Mesenchymal stem cell (in vitro differentiated cells and primary cell): ENCODE data around the gene ZNF185.

Experiments
- DNase-seq: peaks from one replicate; pipeline ENCODE4 v3.0.0-alpha.2; 2013
- H2AFZ ChIP-seq: one replicate; pipeline ENCODE4 v1.6.1; 2013; ENCODE audit warnings: low read depth, mild to moderate bottlenecking, control low read depth, inconsistent platforms, low read length, moderate library complexity
- H2AK5ac ChIP-seq: 2 replicates; pipeline ENCODE4 v1.6.1; 2013; ENCODE audit warnings: low read length, moderate library complexity, mild to moderate bottlenecking, inconsistent platforms; ENCODE audit not compliant: severe bottlenecking
- H2BK120ac ChIP-seq: one replicate; pipeline ENCODE4 v1.6.1; 2013; ENCODE audit warnings: low read depth, mild to moderate bottlenecking, inconsistent platforms, low read length, moderate library complexity
- H2BK12ac ChIP-seq, 2 experiments: one replicate each; pipeline ENCODE4 v1.6.1; 2013; ENCODE audit warnings: inconsistent platforms in 2 of 2, low read length in 2 of 2, mild to moderate bottlenecking in 2 of 2, moderate library complexity in 2 of 2, control low read depth in 1 of 2
- H2BK15ac ChIP-seq: one replicate; pipeline ENCODE4 v1.6.1; 2013; ENCODE audit warnings: mild to moderate bottlenecking, low read depth, inconsistent platforms; ENCODE audit not compliant: poor library complexity, severe bottlenecking
- H2BK5ac ChIP-seq: 2 replicates; pipeline ENCODE4 v1.6.1; 2013; ENCODE audit warnings: low read depth, mild to moderate bottlenecking, low read length, control low read depth, inconsistent platforms; ENCODE audit not compliant: poor library complexity, severe bottlenecking
- H3K14ac ChIP-seq, 2 experiments: one replicate each; pipeline ENCODE4 v1.6.1; 2013; ENCODE audit warnings: inconsistent platforms in 2 of 2, low read length in 2 of 2, control low read depth in 1 of 2, mild to moderate bottlenecking in 1 of 2, moderate library complexity in 1 of 2
- H3K18ac ChIP-seq, 2 experiments: one replicate each; pipeline ENCODE4 v1.6.1; 2013; ENCODE audit warnings: inconsistent platforms in 2 of 2, low read length in 2 of 2, control low read depth in 1 of 2, low read depth in 1 of 2, mild to moderate bottlenecking in 1 of 2
- H3K23ac ChIP-seq, 2 experiments: one replicate each; pipeline ENCODE4 v1.6.1; 2013; ENCODE audit warnings: inconsistent platforms in 2 of 2, low read length in 2 of 2, mild to moderate bottlenecking in 2 of 2, moderate library complexity in 2 of 2, control low read depth in 1 of 2
- H3K27ac ChIP-seq: 2 replicates; pipeline ENCODE4 v1.5.1; 2013; ENCODE audit warnings: mild to moderate bottlenecking, moderate library complexity, low read length, control low read depth, inconsistent platforms; ENCODE audit not compliant: poor library complexity, severe bottlenecking
- H3K27me3 ChIP-seq, 2 experiments: 2 replicates each; pipeline versions ENCODE4 v1.6.1 to v1.7.0; 2013; ENCODE audit warnings: low read length in 2 of 2, mild to moderate bottlenecking in 2 of 2, moderate library complexity in 2 of 2, control low read depth in 1 of 2, inconsistent platforms in 1 of 2; ENCODE audit not compliant: control insufficient read depth in 1 of 2, insufficient read depth in 1 of 2
- H3K36me3 ChIP-seq, 2 experiments: 2 replicates each; pipeline versions ENCODE4 v1.6.1 to v1.7.0; 2013; ENCODE audit warnings: low read length in 2 of 2, control low read depth in 1 of 2, inconsistent platforms in 1 of 2, low read depth in 1 of 2, mild to moderate bottlenecking in 1 of 2; ENCODE audit not compliant: insufficient read depth in 2 of 2, control insufficient read depth in 1 of 2
- H3K4ac ChIP-seq, 2 experiments: one replicate each; pipeline ENCODE4 v1.6.1; 2013; ENCODE audit warnings: inconsistent platforms in 2 of 2, low read length in 2 of 2, mild to moderate bottlenecking in 2 of 2, moderate library complexity in 2 of 2, control low read depth in 1 of 2, low read depth in 1 of 2
- H3K4me1 ChIP-seq: 2 replicates; pipeline ENCODE4 v1.6.1; 2013; ENCODE audit warnings: low read depth, low read length, control low read depth; ENCODE audit not compliant: control insufficient read depth, insufficient read depth
- H3K4me2 ChIP-seq: 2 replicates; pipeline ENCODE4 v1.6.1; 2013; ENCODE audit warnings: low read length, mild to moderate bottlenecking, inconsistent platforms; ENCODE audit not compliant: poor library complexity, severe bottlenecking
- H3K4me3 ChIP-seq, 2 experiments: 2 replicates each; pipeline versions ENCODE4 v1.5.1 to v1.7.0; 2013; ENCODE audit warnings: low read length in 2 of 2, mild to moderate bottlenecking in 2 of 2, control low read depth in 1 of 2, low read depth in 1 of 2; ENCODE audit not compliant: insufficient read depth in 1 of 2
- H3K79me1 ChIP-seq: replicated peaks from 2 replicates; pipeline ENCODE4 v1.6.1; 2013; ENCODE audit warnings: mild to moderate bottlenecking, control low read depth, low read length, inconsistent platforms; ENCODE audit not compliant: poor library complexity, severe bottlenecking
- H3K9ac ChIP-seq: 2 replicates; pipeline ENCODE4 v1.7.0; 2013; ENCODE audit warnings: mild to moderate bottlenecking, low read length, moderate library complexity
- H3K9me3 ChIP-seq: 2 replicates; pipeline ENCODE4 v1.7.0; 2013; ENCODE audit warnings: mild to moderate bottlenecking, low read length; ENCODE audit not compliant: control insufficient read depth
- H4K8ac ChIP-seq: one replicate; pipeline ENCODE4 v1.6.1; 2013; ENCODE audit warnings: inconsistent platforms, mild to moderate bottlenecking, low read length, moderate library complexity
- H4K91ac ChIP-seq: one replicate; pipeline ENCODE4 v1.6.1; 2013; ENCODE audit warnings: mild to moderate bottlenecking, low read length, inconsistent platforms
- WGBS: methylation state at CpG from one replicate; pipeline ENCODE4 v1.1.7; 2013; ENCODE audit warnings: mixed read lengths; 5-methylcytosine and 5-hydroxymethylcytosine counted together

ZNF185 gene

GRCh38 chrX:152903589-152903988, 5.7 kb downstream of the ZNF185 start:
- no CpG with 5 or more reads among the region's 9 CpGs for WGBS
- Histone ChIP-seq H3K18ac (peak overlapping the region in 1 of 2 experiments; percentile 33), H3K4ac (no peak overlapping the region), H4K8ac (no peak overlapping the region), H2BK12ac (no peak overlapping the region), H3K9ac (no peak overlapping the region), H3K4me2 (no peak overlapping the region), H3K36me3 (peaks cover 0 to 4% of the 10 kb centered on the region in 2 experiments), H3K9me3 (no peaks in the 10 kb centered on the region), H2AFZ (no peak overlapping the region), H3K27me3 (peaks cover 0 to 66% of the 10 kb centered on the region in 2 experiments), H2AK5ac (no peak overlapping the region), H4K91ac (no peak overlapping the region), H3K79me1 (peaks cover 5% of the 10 kb centered on the region), H3K23ac (no peak overlapping the region), H2BK5ac (no peak overlapping the region), H3K14ac (no peak overlapping the region), H3K4me1 (peaks cover 38% of the 10 kb centered on the region), H3K4me3 (no peak overlapping the region), H3K27ac (no peak overlapping the region), H2BK15ac (no peak overlapping the region), H2BK120ac (no peak overlapping the region)
- no peak for DNase-seq

- 22% methylated on average over 15 of the region's 20 CpGs for WGBS
- H3K9ac ChIP-seq: no peak overlapping the region
- H2BK5ac ChIP-seq: no peak overlapping the region
- no peak overlapping the region for H2AFZ ChIP-seq
- no peak overlapping the region for H3K4ac ChIP-seq
- H3K4me1 ChIP-seq: peaks cover 32% of the 10 kb centered on the region
- H3K4me2 ChIP-seq: peak overlapping the region; percentile 39
- peak overlapping the region in 1 of 2 experiments; percentile 54 for H2BK12ac ChIP-seq
- H3K18ac ChIP-seq: peak overlapping the region; percentile 21 to 49
- peaks cover 0 to 57% of the 10 kb centered on the region in 2 experiments for H3K27me3 ChIP-seq
- H3K79me1 ChIP-seq: peaks cover 5% of the 10 kb centered on the region
- peak overlapping the region; percentile 19 for H2BK120ac ChIP-seq
- peak overlapping the region in 1 of 2 experiments; percentile 28 for H3K14ac ChIP-seq
- peak overlapping the region; percentile 77 for H4K8ac ChIP-seq
- no peak overlapping the region for H3K27ac ChIP-seq
- peak; percentile 74 for DNase-seq
- H2AK5ac ChIP-seq: no peak overlapping the region
- no peak overlapping the region for H3K4me3 ChIP-seq
- peak overlapping the region; percentile 39 for H4K91ac ChIP-seq
- no peak overlapping the region for H3K23ac ChIP-seq
- no peaks in the 10 kb centered on the region for H3K36me3 ChIP-seq
- no peak overlapping the region for H2BK15ac ChIP-seq
- no peaks in the 10 kb centered on the region for H3K9me3 ChIP-seq
Measured at GRCh38 chrX:152904151-152905080, 6.5 kb downstream of the ZNF185 start.

- H3K4me3 ChIP-seq: no peak overlapping the region
- no peak overlapping the region for H3K27ac ChIP-seq
- WGBS: 89% methylated on average over 4 of the region's 8 CpGs
Measured at GRCh38 chrX:152905081-152905420, 7.2 kb downstream of the ZNF185 start.

GRCh38 chrX:152907084-152907651, 9.3 kb downstream of the ZNF185 start:
- H2AFZ ChIP-seq: peak overlapping the region; percentile 18
- H2BK5ac ChIP-seq: no peak overlapping the region
- H4K8ac ChIP-seq: peak overlapping the region; percentile 77
- peak overlapping the region; percentile 29 for H3K4me2 ChIP-seq
- peak; percentile 88 for DNase-seq
- H3K9ac ChIP-seq: no peak overlapping the region
- no peak overlapping the region for H3K23ac ChIP-seq
- no peaks in the 10 kb centered on the region for H3K9me3 ChIP-seq
- peak overlapping the region in 1 of 2 experiments; percentile 64 for H2BK12ac ChIP-seq
- H3K79me1 ChIP-seq: peaks cover 4% of the 10 kb centered on the region
- no peak overlapping the region for H2AK5ac ChIP-seq
- 26% methylated on average over 12 of the region's 17 CpGs for WGBS
- no peak overlapping the region for H2BK120ac ChIP-seq
- H3K14ac ChIP-seq: peak overlapping the region in 1 of 2 experiments; percentile 44
- H3K18ac ChIP-seq: no peak overlapping the region
- no peak overlapping the region for H4K91ac ChIP-seq
- peaks cover 0 to 46% of the 10 kb centered on the region in 2 experiments for H3K27me3 ChIP-seq
- no peak overlapping the region for H3K27ac ChIP-seq
- H2BK15ac ChIP-seq: no peak overlapping the region
- H3K4ac ChIP-seq: no peak overlapping the region
- peaks cover 20% of the 10 kb centered on the region for H3K4me1 ChIP-seq
- H3K4me3 ChIP-seq: no peak overlapping the region
- peaks cover 0 to 4% of the 10 kb centered on the region in 2 experiments for H3K36me3 ChIP-seq

More at GRCh38 chrX:152905081-152905420, 7.2 kb downstream of the ZNF185 start:
- Histone ChIP-seq H2AK5ac (no peak overlapping the region), H2BK5ac (no peak overlapping the region), H3K14ac (no peak overlapping the region), H2AFZ (no peak overlapping the region), H3K18ac (no peak overlapping the region), H3K9ac (no peak overlapping the region), H4K8ac (no peak overlapping the region), H3K23ac (no peak overlapping the region), H3K79me1 (peaks cover 5% of the 10 kb centered on the region), H2BK120ac (no peak overlapping the region), H2BK12ac (peak overlapping the region in 1 of 2 experiments; percentile 54), H3K4ac (no peak overlapping the region), H2BK15ac (no peak overlapping the region), H3K4me1 (peaks cover 29% of the 10 kb centered on the region), H3K4me2 (no peak overlapping the region), H3K27me3 (peaks cover 0 to 51% of the 10 kb centered on the region in 2 experiments), H3K9me3 (no peaks in the 10 kb centered on the region), H3K36me3 (no peaks in the 10 kb centered on the region), H4K91ac (peak overlapping the region; percentile 27)
- DNase-seq: no peak
